Astrocyte (in vitro differentiated cells and primary cell): ENCODE measurements around the gene RAET1E.

ENCODE experiments used
- CTCF ChIP-seq: IDR thresholded peaks from 2 replicates; pipeline ENCODE4 v1.5.1; 2011; ENCODE audit warnings: low read depth, mild to moderate bottlenecking, inconsistent platforms, low read length, moderate library complexity; ENCODE audit not compliant: insufficient read depth
- EZH2 ChIP-seq: IDR thresholded peaks from 2 replicates; pipeline ENCODE4 v1.6.1; 2012; ENCODE audit warnings: mild to moderate bottlenecking, low read length, inconsistent platforms; ENCODE audit not compliant: insufficient read depth

GRCh38 chr6:149855741-149856140 lies 42.2 kb downstream of the RAET1E start:
- no peak for TF ChIP-seq CTCF
- no peak for TF ChIP-seq EZH2
